ENCODE results near the gene ARHGEF9. TPM values are rescaled to one million over a fixed set of nuclear protein-coding genes. Genes with fewer than 3 reads are reported as not detected.
A peak's percentile ranks its signal among the peaks of the same experiment; 100 is the strongest.

ARHGEF9 gene
- total RNA-seq, 2 donors from 2014 or later, result 97.9 to 116 TPM

- H3K4me1 ChIP-seq (ENCODE audit: control insufficient read depth in 1 of 2, low read depth in 2 of 2), result no peaks in the 10 kb centered on the region
- no peaks in the 10 kb centered on the region for H3K27me3 ChIP-seq (replicated peaks; ENCODE audit: insufficient read depth)
- ATAC-seq (ENCODE audit: insufficient number of reproducible peaks, low FRiP score, low read depth), result no peak
- no peak for DNase-seq (ENCODE audit: low spot score)
- no peaks in the 10 kb centered on the region for H3K36me3 ChIP-seq
- no peaks in the 10 kb centered on the region for H3K9me3 ChIP-seq
- no peak overlapping the region for H3K4me3 ChIP-seq
- no peak overlapping the region for H3K27ac ChIP-seq
- no peak for TF ChIP-seq CTCF (IDR thresholded peaks at IDR 0.05)
These were observed 16.3 kb downstream of the ARHGEF9 start for GRCh38 chrX:63768760-63769159.

- H3K4me3 ChIP-seq, result no peak overlapping the region
- H3K36me3 ChIP-seq, result no peaks in the 10 kb centered on the region
- H3K4me1 ChIP-seq (ENCODE audit: control insufficient read depth in 1 of 2, low read depth in 2 of 2), result peaks cover 0 to 9% of the 10 kb centered on the region in 2 donors
- ATAC-seq (ENCODE audit: insufficient number of reproducible peaks, low FRiP score, low read depth) (no peak), DNase-seq (ENCODE audit: low spot score) (no peak)
- no peak for TF ChIP-seq CTCF (IDR thresholded peaks at IDR 0.05)
- no peaks in the 10 kb centered on the region for H3K9me3 ChIP-seq
- no peaks in the 10 kb centered on the region for H3K27me3 ChIP-seq (replicated peaks; ENCODE audit: insufficient read depth)
- no peak overlapping the region for H3K27ac ChIP-seq
These were observed 19.3 kb downstream of the ARHGEF9 start for GRCh38 chrX:63765712-63766111.

GRCh38 chrX:63764946-63765345, 20.1 kb downstream of the ARHGEF9 start:
- Histone ChIP-seq H3K27ac (no peak overlapping the region), H3K4me3 (no peak overlapping the region), H3K27me3 (replicated peaks; ENCODE audit: insufficient read depth) (no peaks in the 10 kb centered on the region), H3K36me3 (no peaks in the 10 kb centered on the region), H3K9me3 (no peaks in the 10 kb centered on the region), H3K4me1 (ENCODE audit: control insufficient read depth in 1 of 2, low read depth in 2 of 2) (peaks cover 0 to 9% of the 10 kb centered on the region in 2 donors)
- DNase-seq (ENCODE audit: low spot score), result no peak
- TF ChIP-seq CTCF (IDR thresholded peaks at IDR 0.05), result no peak
- ATAC-seq (ENCODE audit: insufficient number of reproducible peaks, low FRiP score, low read depth), result no peak

GRCh38 chrX:63761639-63762038, 23.4 kb downstream of the ARHGEF9 start:
- DNase-seq (ENCODE audit: low spot score) (no peak), ATAC-seq (ENCODE audit: insufficient number of reproducible peaks, low FRiP score, low read depth) (peak; percentile 89)
- Histone ChIP-seq H3K27me3 (replicated peaks; ENCODE audit: insufficient read depth) (no peaks in the 10 kb centered on the region), H3K4me1 (ENCODE audit: control insufficient read depth in 1 of 2, low read depth in 2 of 2) (peaks cover 0 to 9% of the 10 kb centered on the region in 2 donors), H3K9me3 (no peaks in the 10 kb centered on the region), H3K36me3 (no peaks in the 10 kb centered on the region), H3K27ac (peak overlapping the region; percentile 80 to 83), H3K4me3 (no peak overlapping the region)
- TF ChIP-seq CTCF (IDR thresholded peaks at IDR 0.05), result peak; percentile 32

GRCh38 chrX:63758011-63758410, 27.0 kb downstream of the ARHGEF9 start:
- H3K4me1 ChIP-seq (ENCODE audit: control insufficient read depth in 1 of 2, low read depth in 2 of 2), result peaks cover 0 to 14% of the 10 kb centered on the region in 2 donors
- DNase-seq (ENCODE audit: low spot score) (no peak), ATAC-seq (ENCODE audit: insufficient number of reproducible peaks, low FRiP score, low read depth) (no peak)
- no peak overlapping the region for H3K4me3 ChIP-seq
- no peaks in the 10 kb centered on the region for H3K9me3 ChIP-seq
- no peak overlapping the region for H3K27ac ChIP-seq
- H3K27me3 ChIP-seq (replicated peaks; ENCODE audit: insufficient read depth), result no peaks in the 10 kb centered on the region
- no peaks in the 10 kb centered on the region for H3K36me3 ChIP-seq
- TF ChIP-seq CTCF (IDR thresholded peaks at IDR 0.05), result no peak
